ENCODE measurements around the gene RNF40.

Gene RNF40

GRCh38 chr16:30762991-30763725 is 1.0 kb downstream of the RNF40 start:
- DNase-seq (ENCODE audit: low read depth): no peak

- no peak for DNase-seq (ENCODE audit: low read depth)
These were observed 2.0 kb downstream of the RNF40 start for GRCh38 chr16:30764086-30764485.

GRCh38 chr16:30764816-30765465 is 2.8 kb downstream of the RNF40 start:
- no peak for DNase-seq (ENCODE audit: low read depth)

GRCh38 chr16:30766206-30766932 is 4.2 kb downstream of the RNF40 start:
- DNase-seq (ENCODE audit: low read depth): no peak

GRCh38 chr16:30766933-30767284 is 4.8 kb downstream of the RNF40 start:
- DNase-seq (ENCODE audit: low read depth): no peak

- no peak for DNase-seq (ENCODE audit: low read depth)
These were observed 5.8 kb downstream of the RNF40 start for GRCh38 chr16:30767767-30768465.

- no peak for DNase-seq (ENCODE audit: low read depth)
These were observed 6.6 kb downstream of the RNF40 start for GRCh38 chr16:30768583-30769181.

- DNase-seq (ENCODE audit: low read depth): no peak
These were observed 7.4 kb downstream of the RNF40 start for GRCh38 chr16:30769379-30770089.

- no peak for DNase-seq (ENCODE audit: low read depth)
These were observed 9.6 kb downstream of the RNF40 start for GRCh38 chr16:30771726-30772125.

- DNase-seq (ENCODE audit: low read depth): no peak
These were observed 11.7 kb downstream of the RNF40 start for GRCh38 chr16:30773826-30774225.

GRCh38 chr16:30774367-30775130 is 12.4 kb downstream of the RNF40 start:
- DNase-seq (ENCODE audit: low read depth): no peak

GRCh38 chr16:30775131-30775391 is 12.9 kb downstream of the RNF40 start:
- DNase-seq (ENCODE audit: low read depth): no peak

- peak; percentile 79 for DNase-seq (ENCODE audit: low read depth)
These were observed 13.5 kb downstream of the RNF40 start for GRCh38 chr16:30775392-30776188.

- no peak for DNase-seq (ENCODE audit: low read depth)
These were observed 15.6 kb downstream of the RNF40 start for GRCh38 chr16:30777591-30778297.

GRCh38 chr16:30778549-30779244 is 16.6 kb downstream of the RNF40 start:
- peak; percentile 65 for DNase-seq (ENCODE audit: low read depth)

GRCh38 chr16:30779596-30779995 is 17.5 kb downstream of the RNF40 start:
- no peak for DNase-seq (ENCODE audit: low read depth)

- DNase-seq (ENCODE audit: low read depth): no peak
These were observed 17.9 kb downstream of the RNF40 start for GRCh38 chr16:30780021-30780420.

- no peak for DNase-seq (ENCODE audit: low read depth)
These were observed 18.4 kb downstream of the RNF40 start for GRCh38 chr16:30780549-30780948.
